ENCODE results near the gene USH2A.

Gene USH2A

DNA sequence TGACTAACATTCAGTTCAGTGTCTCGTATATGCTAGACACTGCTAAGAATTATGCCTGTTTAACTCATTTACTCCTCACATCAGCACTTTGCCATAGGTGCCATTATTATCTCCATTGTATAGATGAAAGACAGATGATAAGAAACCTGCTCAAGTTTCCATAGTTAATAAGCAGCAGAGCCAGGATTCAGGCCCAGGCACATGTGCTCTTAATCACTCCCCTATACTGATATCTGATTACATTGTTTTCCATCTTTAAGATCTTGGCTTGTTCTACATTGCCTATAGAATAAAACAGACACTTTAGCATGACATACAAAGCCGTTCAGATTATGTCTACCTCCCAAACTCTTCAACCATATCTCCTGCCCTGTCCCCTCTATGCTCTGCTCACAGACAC, 30.5 kb upstream of the USH2A start:
- Histone ChIP-seq H3K4me1 (ENCODE audit: control insufficient read depth, insufficient read depth, low read length, poor library complexity, severe bottlenecking) (peaks cover 9% of the 10 kb centered on the region), H3K9me3 (ENCODE audit: control insufficient read depth, low read length) (no peaks in the 10 kb centered on the region), H3K4me3 (ENCODE audit: extremely low read depth, insufficient read depth, low read length, poor library complexity, severe bottlenecking) (no peak overlapping the region), H3K27ac (ENCODE audit: low read depth, low read length, severe bottlenecking) (no peak overlapping the region), H3K36me3 (ENCODE audit: control insufficient read depth, insufficient read depth, low read length) (no peaks in the 10 kb centered on the region)
- 100% methylated on average over 1 of the region's 2 CpGs for WGBS, 2 experiments (ENCODE audit: insufficient coverage in 2 of 2)

DNA sequence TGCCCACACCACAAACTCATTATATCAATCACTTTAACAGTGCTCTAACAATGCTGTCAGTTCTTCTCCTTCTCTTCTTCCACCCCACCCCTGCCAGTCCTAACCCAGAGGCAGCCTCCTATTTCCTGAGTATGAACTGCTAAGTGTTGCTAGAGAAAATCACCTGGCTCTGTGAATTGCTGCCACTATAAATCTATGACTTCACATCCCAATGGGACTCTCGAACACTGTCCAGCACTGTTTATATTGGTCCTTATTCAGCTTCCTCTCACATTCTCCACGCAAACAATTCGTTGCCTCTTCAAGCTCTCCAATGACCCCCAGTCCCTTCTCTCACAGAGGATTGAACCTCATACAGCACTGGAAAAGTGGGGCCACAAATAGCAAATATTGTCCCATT, 27.0 kb upstream of the USH2A start:
- Histone ChIP-seq H3K9me3 (ENCODE audit: control insufficient read depth, low read length) (no peaks in the 10 kb centered on the region), H3K36me3 (ENCODE audit: control insufficient read depth, insufficient read depth, low read length) (no peaks in the 10 kb centered on the region), H3K4me3 (ENCODE audit: extremely low read depth, insufficient read depth, low read length, poor library complexity, severe bottlenecking) (no peak overlapping the region), H3K27ac (ENCODE audit: low read depth, low read length, severe bottlenecking) (no peak overlapping the region), H3K4me1 (ENCODE audit: control insufficient read depth, insufficient read depth, low read length, poor library complexity, severe bottlenecking) (no peaks in the 10 kb centered on the region)
- 86 to 89% methylated on average over 1 to 3 of the region's 3 CpGs for WGBS, 2 experiments (ENCODE audit: insufficient coverage in 2 of 2)

DNA sequence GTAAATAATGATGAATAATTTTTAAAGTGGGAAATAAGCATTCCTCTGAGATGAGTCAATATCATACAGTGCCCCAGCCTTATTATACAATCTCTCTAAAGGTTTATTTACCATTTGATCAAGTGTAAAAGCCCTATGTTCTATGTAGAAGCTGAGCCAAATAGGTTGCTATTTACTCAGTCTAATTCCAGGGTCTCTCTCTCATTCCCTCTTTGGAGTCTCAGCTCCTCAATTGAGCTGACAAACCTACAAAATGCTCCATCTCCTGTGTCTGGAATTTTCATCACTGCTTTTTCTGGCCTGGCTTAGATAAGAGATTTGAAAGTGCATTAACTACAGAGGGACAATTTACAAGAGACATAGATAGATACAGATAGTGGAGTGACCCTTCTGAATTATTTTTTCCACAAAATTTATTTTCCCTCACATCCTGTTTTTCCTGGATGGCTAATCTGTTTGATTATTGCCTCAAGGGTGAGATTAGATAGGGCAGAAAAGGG, 24.8 kb upstream of the USH2A start:
- Histone ChIP-seq H3K4me3 (ENCODE audit: extremely low read depth, insufficient read depth, low read length, poor library complexity, severe bottlenecking) (no peak overlapping the region), H3K27ac (ENCODE audit: low read depth, low read length, severe bottlenecking) (no peak overlapping the region), H3K9me3 (ENCODE audit: control insufficient read depth, low read length) (no peaks in the 10 kb centered on the region), H3K36me3 (ENCODE audit: control insufficient read depth, insufficient read depth, low read length) (no peaks in the 10 kb centered on the region), H3K4me1 (ENCODE audit: control insufficient read depth, insufficient read depth, low read length, poor library complexity, severe bottlenecking) (no peaks in the 10 kb centered on the region)

DNA sequence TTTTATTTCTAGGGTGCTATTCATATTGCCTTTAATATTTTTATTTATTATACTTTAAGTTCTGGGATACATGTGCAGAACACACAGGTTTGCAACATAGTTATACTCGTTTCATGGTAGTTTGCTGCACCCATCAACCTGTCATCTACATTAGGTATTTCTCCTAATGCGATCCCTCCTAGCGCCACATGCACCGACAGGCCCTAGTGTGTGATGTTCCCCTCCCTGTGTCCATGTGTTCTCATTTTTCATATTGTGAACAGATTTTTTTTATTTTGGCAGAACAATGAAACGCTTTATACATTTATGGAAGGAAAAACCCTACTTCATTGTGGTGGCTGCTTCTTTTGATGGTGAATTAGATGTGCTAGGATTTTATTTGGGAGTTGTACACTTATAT, 14.4 kb upstream of the USH2A start:
- H3K27ac ChIP-seq (ENCODE audit: low read depth, low read length, severe bottlenecking): no peak overlapping the region
- 100% methylated on average over 1 of the region's 5 CpGs; no CpG with 5 or more reads in 1 of the 2 experiments for WGBS, 2 experiments (ENCODE audit: insufficient coverage in 2 of 2)
- H3K4me1 ChIP-seq (ENCODE audit: control insufficient read depth, insufficient read depth, low read length, poor library complexity, severe bottlenecking): no peaks in the 10 kb centered on the region
- no peaks in the 10 kb centered on the region for H3K9me3 ChIP-seq (ENCODE audit: control insufficient read depth, low read length)
- H3K36me3 ChIP-seq (ENCODE audit: control insufficient read depth, insufficient read depth, low read length): no peaks in the 10 kb centered on the region
- no peak overlapping the region for H3K4me3 ChIP-seq (ENCODE audit: extremely low read depth, insufficient read depth, low read length, poor library complexity, severe bottlenecking)

DNA sequence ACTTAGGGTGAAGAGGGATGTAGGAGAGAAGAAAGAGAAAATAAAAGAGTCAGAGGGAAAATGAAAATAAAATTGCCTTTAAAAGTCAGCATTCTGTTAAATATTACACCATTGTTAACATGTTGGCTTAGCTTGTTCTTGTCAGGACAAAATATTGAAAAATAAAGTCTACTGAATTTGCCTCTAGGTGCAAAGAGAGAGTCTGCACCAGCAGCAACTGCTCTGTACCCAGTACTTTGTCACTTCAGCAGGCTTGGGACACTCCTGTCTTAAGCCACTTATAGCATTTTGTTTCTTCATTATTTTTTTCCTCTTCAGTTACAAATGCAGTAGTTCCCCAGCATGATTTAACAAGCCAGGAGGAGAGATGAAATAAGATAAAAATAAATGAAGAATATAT, 11.0 kb upstream of the USH2A start:
- no peaks in the 10 kb centered on the region for H3K4me1 ChIP-seq (ENCODE audit: control insufficient read depth, insufficient read depth, low read length, poor library complexity, severe bottlenecking)
- no peaks in the 10 kb centered on the region for H3K9me3 ChIP-seq (ENCODE audit: control insufficient read depth, low read length)

DNA sequence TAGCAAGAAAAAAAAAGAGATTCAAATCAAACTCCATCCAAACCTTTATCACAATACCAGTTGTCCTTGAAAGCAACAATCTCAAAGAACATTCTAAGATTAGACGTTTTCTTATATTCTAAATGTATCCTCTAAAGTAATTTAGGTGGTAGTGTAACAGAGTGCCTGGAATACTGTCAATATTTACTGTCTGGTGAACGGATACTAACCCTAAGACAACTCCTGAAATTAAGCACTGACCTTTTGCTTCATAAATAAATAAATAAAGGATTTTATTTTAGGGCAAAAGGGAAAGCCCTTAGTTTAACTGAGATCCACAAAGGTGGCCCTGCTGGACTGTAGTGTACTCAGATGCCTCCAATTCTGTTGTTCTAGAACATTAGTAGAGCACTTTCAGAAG, 9.9 kb upstream of the USH2A start:
- WGBS, 2 experiments (ENCODE audit: insufficient coverage in 2 of 2): no CpG with 5 or more reads among the region's 2 CpGs

More for the DNA sequence above, 11.0 kb upstream of the USH2A start:
- H3K36me3 ChIP-seq (ENCODE audit: control insufficient read depth, insufficient read depth, low read length): no peaks in the 10 kb centered on the region
- H3K4me3 ChIP-seq (ENCODE audit: extremely low read depth, insufficient read depth, low read length, poor library complexity, severe bottlenecking): no peak overlapping the region
- no peak overlapping the region for H3K27ac ChIP-seq (ENCODE audit: low read depth, low read length, severe bottlenecking)

DNA sequence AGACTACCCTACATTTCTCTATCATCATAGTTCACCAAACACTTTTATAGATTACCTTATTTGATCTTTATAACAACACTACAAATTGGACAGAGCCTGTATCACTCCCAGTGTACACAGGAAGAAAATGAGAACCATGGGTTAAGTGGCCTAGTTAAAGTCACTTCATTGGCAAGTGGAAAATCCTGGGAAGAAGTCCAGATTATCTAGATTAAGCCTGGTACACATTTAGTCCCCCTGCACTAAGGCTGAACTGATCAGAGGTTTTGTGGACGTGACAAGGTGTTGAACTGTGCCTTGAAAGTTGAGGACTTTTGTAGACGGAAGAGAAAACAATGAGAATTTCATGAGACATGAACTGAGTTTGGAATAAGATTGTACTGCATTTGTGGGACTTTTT, 7.5 kb upstream of the USH2A start:
- 100% methylated on average over 1 to 2 of the region's 2 CpGs for WGBS, 2 experiments (ENCODE audit: insufficient coverage in 2 of 2)
- H3K4me1 ChIP-seq (ENCODE audit: control insufficient read depth, insufficient read depth, low read length, poor library complexity, severe bottlenecking): no peaks in the 10 kb centered on the region
- H3K4me3 ChIP-seq (ENCODE audit: extremely low read depth, insufficient read depth, low read length, poor library complexity, severe bottlenecking): no peak overlapping the region
- H3K9me3 ChIP-seq (ENCODE audit: control insufficient read depth, low read length): no peaks in the 10 kb centered on the region
- H3K27ac ChIP-seq (ENCODE audit: low read depth, low read length, severe bottlenecking): no peak overlapping the region
- H3K36me3 ChIP-seq (ENCODE audit: control insufficient read depth, insufficient read depth, low read length): no peaks in the 10 kb centered on the region

More for the DNA sequence above, 9.9 kb upstream of the USH2A start:
- Histone ChIP-seq H3K4me1 (ENCODE audit: control insufficient read depth, insufficient read depth, low read length, poor library complexity, severe bottlenecking) (no peaks in the 10 kb centered on the region), H3K4me3 (ENCODE audit: extremely low read depth, insufficient read depth, low read length, poor library complexity, severe bottlenecking) (no peak overlapping the region), H3K36me3 (ENCODE audit: control insufficient read depth, insufficient read depth, low read length) (no peaks in the 10 kb centered on the region), H3K9me3 (ENCODE audit: control insufficient read depth, low read length) (no peaks in the 10 kb centered on the region), H3K27ac (ENCODE audit: low read depth, low read length, severe bottlenecking) (no peak overlapping the region)

DNA sequence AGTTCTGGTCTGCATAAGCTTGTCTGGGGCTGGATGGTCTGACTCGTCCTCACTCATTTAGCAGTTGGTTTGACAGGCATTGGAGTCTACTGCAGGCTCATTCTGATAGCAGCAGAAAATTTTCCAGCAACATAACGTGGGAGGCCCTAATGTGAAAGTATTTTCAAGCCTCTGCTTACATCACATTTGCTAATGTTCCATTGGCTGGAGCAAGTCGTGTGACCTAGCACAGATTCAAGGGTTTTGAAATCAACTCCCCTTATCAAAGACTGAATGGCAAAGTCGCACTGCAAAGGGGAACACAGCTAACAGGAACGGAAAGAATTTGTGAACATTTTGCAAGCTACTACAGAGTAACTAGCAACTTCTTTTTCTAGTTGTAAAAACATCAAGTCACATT, 2.3 kb upstream of the USH2A start:
- no peaks in the 10 kb centered on the region for H3K9me3 ChIP-seq (ENCODE audit: control insufficient read depth, low read length)
- no peaks in the 10 kb centered on the region for H3K36me3 ChIP-seq (ENCODE audit: control insufficient read depth, insufficient read depth, low read length)
- WGBS, 2 experiments (ENCODE audit: insufficient coverage in 2 of 2): 80% methylated on average over 3 to 4 of the region's 5 CpGs
- H3K4me3 ChIP-seq (ENCODE audit: extremely low read depth, insufficient read depth, low read length, poor library complexity, severe bottlenecking): no peak overlapping the region
- H3K4me1 ChIP-seq (ENCODE audit: control insufficient read depth, insufficient read depth, low read length, poor library complexity, severe bottlenecking): no peaks in the 10 kb centered on the region
- H3K27ac ChIP-seq (ENCODE audit: low read depth, low read length, severe bottlenecking): no peak overlapping the region

DNA sequence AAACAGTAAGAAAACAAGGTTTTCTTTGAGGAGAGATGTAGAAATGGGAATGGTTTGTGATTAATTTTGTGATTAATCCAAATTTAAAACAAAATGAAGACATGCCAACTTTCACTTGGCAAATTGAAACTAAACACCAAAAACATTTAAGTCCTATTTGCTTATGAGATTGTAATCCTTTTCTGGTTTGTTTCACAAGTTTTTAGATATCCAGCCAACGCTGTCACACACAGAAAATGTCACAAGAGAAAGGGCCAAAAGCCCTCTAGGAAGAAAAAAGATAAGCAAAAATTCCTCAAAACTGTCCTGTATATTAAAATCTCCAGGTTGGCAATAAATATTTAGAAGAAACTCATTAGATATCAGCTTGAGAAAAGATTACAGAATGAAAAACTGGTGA, 2.5 kb downstream of the USH2A start:
- no CpG with 5 or more reads among the region's 1 CpG for WGBS, 2 experiments (ENCODE audit: insufficient coverage in 2 of 2)
- Histone ChIP-seq H3K36me3 (ENCODE audit: control insufficient read depth, insufficient read depth, low read length) (no peaks in the 10 kb centered on the region), H3K4me1 (ENCODE audit: control insufficient read depth, insufficient read depth, low read length, poor library complexity, severe bottlenecking) (no peaks in the 10 kb centered on the region), H3K4me3 (ENCODE audit: extremely low read depth, insufficient read depth, low read length, poor library complexity, severe bottlenecking) (no peak overlapping the region), H3K9me3 (ENCODE audit: control insufficient read depth, low read length) (no peaks in the 10 kb centered on the region), H3K27ac (ENCODE audit: low read depth, low read length, severe bottlenecking) (no peak overlapping the region)

DNA sequence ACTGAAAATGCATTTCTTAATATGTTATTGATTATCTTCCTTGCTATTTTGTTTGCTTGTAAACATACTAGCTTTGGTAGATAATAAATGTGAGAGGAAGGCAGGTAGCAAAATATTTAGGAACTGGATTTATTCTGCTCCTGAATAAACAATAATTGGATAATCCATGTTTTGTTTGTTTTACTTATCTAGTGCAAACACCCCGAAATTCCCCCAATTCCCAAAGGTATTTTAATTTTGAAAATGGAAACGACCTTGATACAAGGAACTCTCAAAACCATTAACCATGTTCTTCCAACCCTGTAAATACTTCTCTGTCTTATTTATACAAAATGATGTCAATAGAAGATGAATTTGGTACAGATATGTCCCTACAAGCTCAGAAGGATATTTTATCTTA, 3.0 kb downstream of the USH2A start:
- H3K36me3 ChIP-seq (ENCODE audit: control insufficient read depth, insufficient read depth, low read length): no peaks in the 10 kb centered on the region
- H3K4me3 ChIP-seq (ENCODE audit: extremely low read depth, insufficient read depth, low read length, poor library complexity, severe bottlenecking): no peak overlapping the region
- H3K27ac ChIP-seq (ENCODE audit: low read depth, low read length, severe bottlenecking): no peak overlapping the region
- no peaks in the 10 kb centered on the region for H3K9me3 ChIP-seq (ENCODE audit: control insufficient read depth, low read length)
- WGBS, 2 experiments (ENCODE audit: insufficient coverage in 2 of 2): no CpG with 5 or more reads among the region's 2 CpGs
- H3K4me1 ChIP-seq (ENCODE audit: control insufficient read depth, insufficient read depth, low read length, poor library complexity, severe bottlenecking): no peaks in the 10 kb centered on the region

DNA sequence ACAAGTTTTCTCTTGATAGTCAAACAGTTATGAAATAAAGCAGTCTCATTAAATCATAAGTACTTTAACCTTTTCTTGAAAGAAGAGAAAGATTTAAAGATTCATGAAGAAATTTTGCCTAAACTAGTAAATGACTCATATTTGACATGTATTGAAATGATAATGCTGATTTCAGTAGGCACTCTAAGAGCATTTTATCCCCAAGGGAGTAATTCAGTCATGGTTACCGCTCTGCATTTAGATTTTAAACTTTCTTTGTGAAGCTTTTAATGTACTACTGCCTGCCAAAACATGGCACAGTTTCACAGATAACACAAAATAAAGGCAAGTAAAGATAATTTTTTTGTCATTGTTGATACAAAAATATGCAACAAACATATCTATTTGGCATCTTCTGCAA, 6.8 kb downstream of the USH2A start:
- Histone ChIP-seq H3K4me1 (ENCODE audit: control insufficient read depth, insufficient read depth, low read length, poor library complexity, severe bottlenecking) (no peaks in the 10 kb centered on the region), H3K9me3 (ENCODE audit: control insufficient read depth, low read length) (no peaks in the 10 kb centered on the region), H3K36me3 (ENCODE audit: control insufficient read depth, insufficient read depth, low read length) (no peaks in the 10 kb centered on the region), H3K27ac (ENCODE audit: low read depth, low read length, severe bottlenecking) (no peak overlapping the region), H3K4me3 (ENCODE audit: extremely low read depth, insufficient read depth, low read length, poor library complexity, severe bottlenecking) (no peak overlapping the region)
- no CpG with 5 or more reads among the region's 1 CpG for WGBS, 2 experiments (ENCODE audit: insufficient coverage in 2 of 2)

DNA sequence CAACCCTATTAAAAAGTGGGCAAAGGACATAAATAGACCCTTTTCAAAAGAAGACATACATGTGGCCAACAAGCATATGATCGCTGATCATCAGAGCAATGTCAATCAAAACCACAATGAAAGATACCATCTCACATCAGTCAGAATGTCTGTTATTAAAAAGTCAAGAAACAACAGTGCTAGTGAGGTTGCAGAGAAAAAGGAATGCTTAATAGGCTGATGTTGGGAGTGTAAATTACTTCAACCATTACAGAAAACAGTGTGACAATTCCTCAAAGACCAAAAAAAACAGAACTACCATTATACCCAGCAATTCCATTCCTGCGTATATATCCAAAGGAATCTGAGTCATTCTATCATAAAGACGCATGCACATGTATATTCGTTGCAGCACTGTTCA, 13.2 kb downstream of the USH2A start:
- H3K36me3 ChIP-seq (ENCODE audit: control insufficient read depth, insufficient read depth, low read length): no peaks in the 10 kb centered on the region

More for the DNA sequence above, 13.2 kb downstream of the USH2A start:
- Histone ChIP-seq H3K4me3 (ENCODE audit: extremely low read depth, insufficient read depth, low read length, poor library complexity, severe bottlenecking) (no peak overlapping the region), H3K27ac (ENCODE audit: low read depth, low read length, severe bottlenecking) (no peak overlapping the region), H3K9me3 (ENCODE audit: control insufficient read depth, low read length) (no peaks in the 10 kb centered on the region), H3K4me1 (ENCODE audit: control insufficient read depth, insufficient read depth, low read length, poor library complexity, severe bottlenecking) (no peaks in the 10 kb centered on the region)
- 98 to 100% methylated on average over 1 to 3 of the region's 4 CpGs for WGBS, 2 experiments (ENCODE audit: insufficient coverage in 2 of 2)
